Epithelial cell of proximal tubule (primary cell): ENCODE data around the gene ACP7. TPM values are rescaled to one million over a fixed set of nuclear protein-coding genes. Genes with fewer than 3 reads are reported as not detected.
"Not testable (repeated sequence)": the region's sequence is repeated elsewhere in the genome, so short reads cannot be mapped to it uniquely, and the experiment has no call there.

ENCODE experiments used
- DNase-seq: peaks from one replicate; pipeline ENCODE4 v3.0.0-alpha.2; 2011; ENCODE audit warnings: low read depth
- H3K4me3 ChIP-seq: 2 replicates; pipeline ENCODE4 v1.5.1; 2011; ENCODE audit warnings: low read depth, mild to moderate bottlenecking, low read length
- CTCF ChIP-seq: conservative IDR thresholded peaks from 2 replicates; pipeline ENCODE4 v1.5.1; 2012; ENCODE audit warnings: low read depth, mild to moderate bottlenecking, low read length
- total RNA-seq: library from RNA; depleted of rRNA; stranded (reverse); fragments of >200 nt; gene quantifications from 2 replicates; pipeline ENCODE4 v1.2.3, GENCODE V29; 2015

Gene ACP7
- total RNA-seq, 1 donor from 2014 or later = 0.23 TPM

GRCh38 chr19:39138221-39139211, 54.3 kb downstream of the ACP7 start:
- TF ChIP-seq CTCF = no peak
- H3K4me3 ChIP-seq = no peak overlapping the region
- no peak for DNase-seq

GRCh38 chr19:39139305-39139874, 55.2 kb downstream of the ACP7 start:
- no peak for TF ChIP-seq CTCF
- DNase-seq = no peak
- no peak overlapping the region for H3K4me3 ChIP-seq

- TF ChIP-seq CTCF = no peak
Measured at GRCh38 chr19:39139971-39140453, 55.8 kb downstream of the ACP7 start.

GRCh38 chr19:39140594-39140993, 56.4 kb downstream of the ACP7 start:
- no peak for TF ChIP-seq CTCF
- DNase-seq = no peak
- no peak overlapping the region for H3K4me3 ChIP-seq

More at GRCh38 chr19:39139971-39140453, 55.8 kb downstream of the ACP7 start:
- no peak overlapping the region for H3K4me3 ChIP-seq
- no peak for DNase-seq

- no peak for DNase-seq
- H3K4me3 ChIP-seq = no peak overlapping the region
- no peak for TF ChIP-seq CTCF
Measured at GRCh38 chr19:39141929-39142328, 57.8 kb downstream of the ACP7 start.

- no peak overlapping the region for H3K4me3 ChIP-seq
- no peak for TF ChIP-seq CTCF
- DNase-seq = no peak
Measured at GRCh38 chr19:39142630-39143029, 58.5 kb downstream of the ACP7 start.

GRCh38 chr19:39143757-39144289, 59.7 kb downstream of the ACP7 start:
- not testable (repeated sequence) for DNase-seq, H3K4me3 ChIP-seq
